Hematopoietic multipotent progenitor cell treated with erythropoietin and hydrocortisone succinate and interleukin-3 and kit ligand, for 4 days (in vitro differentiated cells): ENCODE results near the gene HECW1.
"Not testable (repeated sequence)": the region's sequence is repeated elsewhere in the genome, so short reads cannot be mapped to it uniquely, and the experiment has no call there.

Source experiments
- DNase-seq: peaks from one replicate; pipeline ENCODE4 v3.0.0-alpha.2; 2015

HECW1 gene

DNA sequence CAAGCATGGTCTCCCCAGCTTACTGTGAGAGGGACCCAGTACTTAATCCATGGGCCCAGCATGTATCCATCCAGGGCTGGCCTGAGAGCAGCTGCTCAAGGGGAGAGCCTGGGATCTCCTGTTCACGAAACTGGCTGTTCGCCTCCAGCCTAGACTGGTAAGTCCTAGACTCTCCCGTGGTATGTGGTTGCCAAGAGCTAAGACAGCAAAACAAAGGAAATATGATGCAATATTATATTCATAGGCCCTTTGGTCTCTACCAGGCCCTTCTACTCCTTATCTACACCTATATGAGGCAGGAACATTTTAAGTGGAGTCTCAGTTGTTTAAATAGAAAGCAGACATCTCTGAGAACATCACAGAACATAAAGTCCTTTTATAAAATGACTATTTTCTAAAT, 441.6 kb downstream of the HECW1 start:
- peak; percentile 52 for DNase-seq

DNA sequence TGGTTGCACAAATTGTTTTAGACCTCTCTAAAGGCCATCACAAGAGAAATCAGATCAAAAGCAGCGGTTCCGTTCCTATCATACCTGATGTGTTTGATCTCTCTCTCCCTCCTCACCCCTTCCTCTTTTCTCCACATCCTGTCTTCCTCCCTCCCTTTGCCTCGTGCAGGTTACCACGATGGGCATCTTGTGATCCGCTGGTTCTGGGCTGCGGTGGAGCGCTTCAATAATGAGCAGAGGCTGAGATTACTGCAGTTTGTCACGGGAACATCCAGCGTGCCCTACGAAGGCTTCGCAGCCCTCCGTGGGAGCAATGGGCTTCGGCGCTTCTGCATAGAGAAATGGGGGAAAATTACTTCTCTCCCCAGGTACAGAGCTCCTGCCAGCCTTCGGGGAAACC, 442.0 kb downstream of the HECW1 start:
- DNase-seq, result no peak

DNA sequence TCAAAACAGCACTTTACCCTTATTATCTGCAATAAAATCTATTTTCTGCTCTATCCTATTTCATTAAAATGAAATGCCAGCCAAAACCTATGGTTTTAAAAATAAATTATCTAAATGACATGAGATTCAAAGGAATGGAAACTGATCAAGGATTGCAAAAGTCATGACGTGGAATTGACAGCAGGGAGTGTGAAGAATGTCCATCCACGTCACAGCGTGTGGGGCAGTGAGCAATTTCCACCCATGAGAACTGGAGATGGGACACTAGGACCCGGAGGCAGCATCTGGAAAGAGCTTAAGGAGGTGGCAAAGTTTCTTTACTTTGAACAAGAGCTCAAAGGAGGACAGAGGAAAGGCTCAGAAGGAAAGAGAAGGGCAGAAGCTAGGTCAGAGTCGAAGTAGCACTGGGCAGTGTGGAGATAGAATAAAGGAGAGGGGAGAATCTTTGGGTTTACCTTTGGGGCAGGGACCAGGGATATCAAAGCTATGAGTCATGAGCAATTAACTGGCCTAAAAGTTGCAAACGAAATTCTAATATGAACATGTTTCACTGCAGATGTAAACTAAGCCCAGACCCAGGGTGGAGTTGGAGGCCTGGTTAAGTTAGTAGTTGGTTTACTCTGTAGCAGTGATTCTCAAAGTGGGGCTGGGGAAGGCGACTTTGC, 445.5 kb downstream of the HECW1 start:
- DNase-seq, result no peak

DNA sequence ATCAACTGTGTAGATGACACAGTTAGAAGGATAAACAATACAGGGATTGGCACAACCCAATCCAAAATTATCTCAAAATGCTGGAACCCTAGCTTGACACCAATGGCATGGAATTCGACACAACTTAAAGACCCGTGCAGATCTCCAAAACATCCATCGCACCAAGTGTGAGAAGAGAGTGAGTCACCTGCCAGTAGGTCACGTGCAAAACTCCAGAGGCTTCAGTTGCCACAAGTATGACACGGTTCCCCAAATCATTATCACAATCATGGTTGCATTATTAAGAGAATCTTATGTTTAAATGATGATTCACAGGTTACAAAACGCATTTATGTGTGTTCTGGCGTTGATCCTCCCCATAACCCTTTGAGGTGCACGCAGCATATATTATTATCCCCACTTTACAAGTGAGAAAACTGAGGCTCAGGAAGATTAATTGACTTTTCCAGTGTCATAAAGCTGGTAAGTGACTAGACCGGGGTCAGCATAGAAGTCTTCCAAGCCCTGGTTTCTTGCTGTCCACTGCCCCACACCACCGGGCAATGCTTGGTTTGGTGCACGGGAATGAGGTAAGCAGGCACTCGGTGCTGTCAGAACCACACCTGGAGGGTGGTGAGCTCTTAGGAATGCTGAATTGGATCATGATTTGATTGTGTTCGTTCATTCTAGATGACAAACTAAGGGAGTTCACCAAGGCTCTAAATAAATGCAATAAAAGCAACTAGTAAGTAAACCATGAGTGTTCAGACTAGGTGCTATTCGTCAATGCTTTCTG, 446.9 kb downstream of the HECW1 start:
- DNase-seq, result no peak

DNA sequence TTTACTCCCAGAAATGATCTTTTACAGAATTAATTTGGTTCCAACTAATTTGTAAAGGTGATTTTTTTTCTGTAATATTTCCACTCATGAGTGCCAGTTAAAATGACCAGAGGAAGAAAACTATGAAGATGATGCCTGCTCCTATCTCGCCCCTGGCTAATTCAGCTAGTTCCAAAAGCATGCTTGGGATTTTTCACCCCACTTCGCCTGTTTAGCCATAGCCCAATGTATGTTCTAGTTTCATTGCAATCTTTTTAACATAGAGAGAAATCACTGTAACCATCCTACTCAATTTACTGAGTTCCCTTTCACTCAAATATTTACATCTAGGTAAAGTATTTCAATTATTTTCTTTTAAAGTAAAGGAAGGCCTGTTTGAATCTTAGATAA, 447.5 kb downstream of the HECW1 start:
- no peak for DNase-seq

DNA sequence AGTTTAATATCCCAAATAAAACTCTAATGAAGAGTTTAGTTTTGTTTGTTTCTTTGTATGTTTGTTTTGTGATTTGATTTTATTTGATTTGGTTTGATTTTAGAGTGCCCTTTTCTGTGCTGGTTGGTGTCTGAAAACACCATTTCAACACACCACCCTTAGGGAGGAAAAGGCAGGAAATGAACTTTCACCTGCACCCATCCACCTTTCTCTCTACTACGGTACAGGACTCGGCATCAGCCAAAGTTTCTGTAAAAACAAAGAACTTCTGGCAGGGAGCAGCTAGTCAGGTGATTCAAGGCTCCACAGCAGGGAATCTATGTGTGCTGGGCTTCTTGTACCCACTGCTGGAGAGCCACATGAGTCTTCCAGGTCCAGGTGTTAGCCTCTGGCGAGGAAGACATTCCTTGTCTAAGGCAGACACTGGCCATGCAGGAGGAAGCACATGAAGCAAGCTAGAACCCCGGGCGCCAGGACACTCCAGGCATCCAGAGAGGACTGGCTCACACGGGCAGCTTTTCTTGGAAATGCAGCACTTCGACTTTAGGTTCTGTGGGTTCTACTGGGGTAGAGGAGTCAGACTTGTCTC, 448.4 kb downstream of the HECW1 start:
- DNase-seq, result no peak

DNA sequence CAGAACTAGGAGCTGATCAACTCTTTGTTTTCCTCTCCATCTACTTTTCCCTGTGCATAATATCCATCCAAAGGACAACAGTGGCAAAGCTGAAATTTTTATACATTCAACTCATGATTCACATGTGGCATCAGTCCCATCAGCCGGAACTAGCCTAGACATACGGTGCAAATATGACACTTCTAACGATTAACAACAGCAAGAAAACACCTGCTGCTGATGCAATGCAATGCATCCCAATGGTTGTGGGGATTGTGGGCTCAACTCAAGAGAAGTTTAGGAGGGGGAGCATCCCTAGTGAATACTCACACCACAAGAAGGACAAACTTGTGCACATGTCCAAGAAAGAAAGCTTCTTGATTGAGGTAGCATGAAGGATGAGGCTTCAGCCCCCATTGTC, 449.9 kb downstream of the HECW1 start:
- no peak for DNase-seq

DNA sequence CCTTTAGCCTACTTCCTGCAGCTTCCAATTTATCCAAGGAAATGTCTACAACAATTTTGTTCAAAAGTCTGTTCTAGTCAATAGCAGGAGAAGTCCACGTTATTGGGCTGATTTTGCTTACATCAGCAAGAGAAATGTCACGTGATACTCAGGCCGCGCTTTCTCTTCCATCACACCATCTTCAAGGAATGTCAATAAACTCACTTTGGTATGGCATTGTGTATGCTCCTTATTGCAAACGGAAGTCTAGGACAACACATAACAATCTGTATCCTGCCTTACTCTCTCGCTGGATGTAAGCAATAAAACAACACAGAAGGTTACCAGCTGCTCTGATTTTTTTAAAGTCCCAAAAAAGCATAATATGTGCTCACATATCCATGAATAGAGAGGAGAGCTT, 453.3 kb downstream of the HECW1 start:
- DNase-seq, result no peak

DNA sequence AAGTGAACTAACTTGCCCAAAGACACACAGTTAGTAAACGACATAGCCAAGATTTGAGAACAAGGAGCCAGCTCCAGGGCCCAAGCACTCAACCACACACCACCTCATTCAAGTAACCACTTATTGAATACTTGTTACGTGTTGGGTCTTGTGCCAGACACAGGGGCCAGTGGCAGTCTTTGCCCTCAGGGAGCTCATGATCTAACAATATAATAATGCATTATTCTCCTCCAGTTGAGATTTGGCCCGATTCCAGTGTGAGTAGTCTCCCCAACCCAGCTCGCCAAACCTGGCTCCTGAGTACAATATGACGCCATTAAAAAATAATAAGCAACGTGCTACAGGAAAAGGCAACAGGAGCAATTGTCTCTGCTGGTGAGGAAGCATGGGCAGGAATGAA, 456.1 kb downstream of the HECW1 start:
- no peak for DNase-seq

DNA sequence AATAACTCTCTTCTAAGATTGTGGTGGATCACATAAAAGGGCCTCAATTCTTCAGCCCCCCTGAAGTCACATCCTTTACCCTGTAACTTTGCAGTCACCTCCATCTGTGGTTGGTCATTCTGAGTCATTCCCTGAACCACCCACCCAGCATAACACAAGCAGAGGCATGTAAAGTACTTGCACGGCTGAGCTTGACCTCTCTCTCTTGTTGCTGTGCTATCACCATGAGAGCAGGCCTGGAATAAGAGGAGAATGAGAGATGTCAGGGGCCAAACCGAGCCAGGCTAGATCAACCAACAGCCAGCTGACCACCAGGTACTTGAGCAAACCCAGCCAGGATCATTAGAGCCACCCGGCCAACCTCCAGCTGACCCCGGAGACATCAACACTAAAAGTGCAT, 457.0 kb downstream of the HECW1 start:
- no peak for DNase-seq

DNA sequence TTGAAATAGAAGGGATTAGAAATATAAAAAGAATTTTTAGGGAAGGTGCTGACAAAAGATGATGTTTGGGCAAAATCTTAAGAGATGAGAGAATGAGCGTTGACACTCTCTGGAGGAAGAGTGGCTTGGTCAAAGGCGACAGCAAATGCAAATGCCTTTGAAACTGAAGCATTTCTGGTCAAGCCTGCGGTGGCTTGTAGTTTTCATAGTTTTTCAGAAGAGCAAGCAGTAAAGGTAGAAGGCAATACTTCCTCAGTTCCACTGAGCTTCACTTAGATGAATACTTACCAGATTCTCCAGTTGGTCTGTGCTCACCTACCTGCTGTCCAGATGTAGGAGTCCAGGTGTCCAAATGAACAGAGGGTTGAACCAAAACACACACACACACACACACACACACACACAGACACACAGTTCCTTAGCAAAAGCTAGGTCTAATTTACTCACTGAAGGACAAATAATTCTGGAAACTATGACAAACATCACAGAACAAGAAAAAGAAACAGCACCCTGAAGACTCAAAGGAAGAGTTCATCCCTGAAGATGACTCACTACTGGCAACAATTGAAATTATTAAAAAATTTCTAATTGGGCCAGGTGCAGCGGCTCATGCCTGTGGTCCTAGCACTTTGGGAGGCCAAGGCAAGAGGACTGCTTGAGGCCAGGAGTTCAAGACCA, 458.4 kb downstream of the HECW1 start:
- no peak for DNase-seq

DNA sequence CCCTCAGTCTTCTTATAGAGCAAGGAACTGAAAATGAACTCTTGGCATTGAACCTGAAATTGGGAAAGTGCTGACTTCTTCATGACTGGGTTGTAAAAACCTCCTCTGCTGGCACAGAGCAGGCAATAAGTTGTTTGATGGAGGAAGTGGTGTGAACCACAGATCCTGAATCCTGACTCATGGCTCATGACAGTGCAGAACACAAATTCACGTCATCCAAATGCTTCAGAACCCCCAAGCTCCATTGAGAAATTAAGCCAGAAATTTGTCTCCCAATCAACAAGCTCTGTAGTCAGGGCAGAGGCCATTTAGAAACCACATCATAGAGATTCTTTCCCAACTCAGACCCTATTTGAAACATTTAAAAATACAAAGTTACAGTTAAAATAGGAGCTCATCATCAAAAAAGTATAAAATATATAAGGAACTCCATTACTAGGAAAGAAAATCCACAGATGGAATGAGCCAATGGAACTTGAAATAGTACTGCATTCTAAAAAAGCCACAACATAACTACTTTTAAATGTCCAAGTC, 460.1 kb downstream of the HECW1 start:
- peak; percentile 95 for DNase-seq

DNA sequence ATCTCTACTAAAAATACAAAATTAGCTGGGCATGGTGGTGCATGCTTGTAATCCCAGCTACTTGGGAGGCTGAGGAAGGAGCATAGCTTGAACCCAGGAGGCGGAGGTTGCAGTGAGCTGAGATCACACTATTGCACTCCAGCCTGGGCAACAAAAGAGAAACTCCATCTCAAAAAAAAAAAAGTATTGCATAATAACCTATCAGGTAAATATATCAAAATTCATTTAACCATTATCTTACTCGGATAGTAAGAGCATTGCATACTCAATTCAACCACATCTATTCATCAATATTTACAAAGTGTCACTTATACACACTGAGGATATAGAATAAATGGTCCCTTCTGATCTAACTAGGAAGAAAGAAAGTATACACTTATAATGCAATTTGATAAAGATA, 461.4 kb downstream of the HECW1 start:
- DNase-seq, result not testable (repeated sequence)

DNA sequence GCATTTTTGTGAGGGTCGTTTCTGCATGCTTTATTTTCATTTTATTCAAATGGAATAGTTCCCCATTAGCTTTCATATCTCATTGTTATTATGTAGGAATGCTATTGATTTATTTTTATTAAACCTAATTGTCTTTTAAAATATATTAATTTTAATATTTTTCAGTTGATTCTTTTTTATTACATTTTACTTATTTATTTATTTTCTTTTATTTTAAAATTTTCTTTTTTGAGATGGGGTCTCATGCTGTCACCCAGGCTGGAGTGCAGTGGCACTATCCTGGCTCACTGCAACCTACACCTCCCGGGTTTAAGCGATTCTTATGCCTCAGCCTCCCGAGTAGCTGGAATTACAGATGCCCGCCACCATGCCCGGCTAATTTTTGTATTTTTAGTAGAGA, 463.1 kb downstream of the HECW1 start:
- DNase-seq, result no peak

DNA sequence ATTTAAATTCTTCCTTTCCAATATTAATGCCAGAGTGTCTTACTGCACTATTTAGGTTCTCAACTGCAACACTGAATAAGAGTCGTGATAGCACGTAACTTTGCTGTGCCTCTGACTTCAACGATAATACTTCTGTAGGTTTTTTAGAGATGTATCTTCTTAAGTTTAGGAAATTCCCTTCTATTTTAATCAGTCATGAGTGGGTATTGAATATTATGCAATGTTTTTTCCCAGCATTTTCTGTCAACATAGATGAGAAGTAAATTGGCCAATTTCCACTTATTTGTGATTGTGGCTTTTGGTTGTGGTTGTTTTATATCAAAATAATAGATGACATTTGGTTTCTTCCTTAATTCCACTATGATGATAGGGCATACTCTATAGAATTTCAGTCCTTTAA, 463.8 kb downstream of the HECW1 start:
- DNase-seq, result no peak

DNA sequence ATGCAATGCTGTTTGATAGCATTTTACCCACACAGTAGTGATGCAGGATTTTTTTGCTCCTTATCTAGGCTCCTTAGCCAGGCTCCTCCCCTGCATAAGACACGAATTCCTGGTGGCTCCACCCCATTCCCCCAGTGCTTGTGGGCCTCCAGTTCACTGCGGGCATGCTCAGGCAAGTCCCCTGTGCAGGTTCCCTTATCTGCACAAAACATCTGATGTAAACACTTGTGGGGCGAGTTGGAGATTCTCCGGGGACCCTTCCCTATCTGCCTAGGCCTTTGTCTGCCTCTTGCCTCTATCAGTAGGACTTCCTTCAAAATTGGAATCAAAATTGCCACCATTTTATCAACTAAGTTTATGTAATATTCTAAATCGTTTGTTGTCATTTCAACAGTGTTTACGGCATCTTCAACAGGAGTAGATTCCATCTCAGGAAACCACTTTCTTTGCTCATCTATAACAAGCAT, 465.1 kb downstream of the HECW1 start:
- DNase-seq, result peak; percentile 90

DNA sequence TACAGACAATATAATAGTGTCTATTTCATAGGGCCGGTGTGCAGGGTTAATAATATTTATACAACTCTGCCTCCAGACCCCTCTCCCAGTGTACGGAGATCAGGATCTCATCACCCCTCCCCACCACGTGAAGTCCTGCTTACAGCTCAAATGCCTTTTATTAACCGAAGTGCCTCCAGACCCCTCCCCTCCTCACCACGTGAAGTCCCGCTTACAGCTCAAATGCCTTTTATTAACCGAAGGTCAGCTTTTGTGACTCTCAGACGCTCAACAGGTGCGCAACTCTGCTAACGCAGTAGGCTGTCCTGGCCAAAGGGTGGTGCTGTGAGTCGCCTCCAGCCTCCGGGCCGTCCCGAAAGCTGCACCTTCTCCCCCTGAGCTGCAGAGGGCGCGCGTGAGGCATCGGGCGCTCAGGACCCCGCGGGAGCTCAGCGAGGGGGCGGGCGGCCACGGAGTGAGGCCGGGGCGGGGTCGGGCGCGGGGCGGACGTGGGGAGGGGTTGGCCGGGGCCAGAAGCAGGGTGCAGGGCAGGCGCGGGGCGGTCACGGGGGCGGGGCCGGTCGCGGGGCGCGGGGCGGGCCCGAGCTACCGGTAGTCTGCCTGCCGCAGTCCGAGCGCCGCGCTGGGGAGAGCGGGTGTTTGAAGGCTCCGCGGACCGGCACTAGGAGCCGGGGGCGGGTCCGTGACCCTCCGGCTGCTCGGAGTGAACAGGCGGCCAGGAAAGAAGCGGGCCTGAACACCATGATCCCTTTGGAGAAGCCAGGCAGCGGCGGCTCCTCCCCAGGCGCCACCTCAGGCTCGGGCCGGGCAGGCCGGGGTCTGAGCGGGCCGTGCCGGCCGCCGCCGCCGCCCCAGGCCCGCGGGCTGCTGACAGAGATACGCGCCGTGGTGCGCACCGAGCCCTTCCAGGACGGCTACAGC, 470.3 kb downstream of the HECW1 start, which contains the start of gene STK17A:
TSS of gene STK17A (plus strand) at position 606 of the 921 bp plus-strand sequence. CDS start at position 742, 136 bp downstream.
- DNase-seq, result peak; percentile 96

DNA sequence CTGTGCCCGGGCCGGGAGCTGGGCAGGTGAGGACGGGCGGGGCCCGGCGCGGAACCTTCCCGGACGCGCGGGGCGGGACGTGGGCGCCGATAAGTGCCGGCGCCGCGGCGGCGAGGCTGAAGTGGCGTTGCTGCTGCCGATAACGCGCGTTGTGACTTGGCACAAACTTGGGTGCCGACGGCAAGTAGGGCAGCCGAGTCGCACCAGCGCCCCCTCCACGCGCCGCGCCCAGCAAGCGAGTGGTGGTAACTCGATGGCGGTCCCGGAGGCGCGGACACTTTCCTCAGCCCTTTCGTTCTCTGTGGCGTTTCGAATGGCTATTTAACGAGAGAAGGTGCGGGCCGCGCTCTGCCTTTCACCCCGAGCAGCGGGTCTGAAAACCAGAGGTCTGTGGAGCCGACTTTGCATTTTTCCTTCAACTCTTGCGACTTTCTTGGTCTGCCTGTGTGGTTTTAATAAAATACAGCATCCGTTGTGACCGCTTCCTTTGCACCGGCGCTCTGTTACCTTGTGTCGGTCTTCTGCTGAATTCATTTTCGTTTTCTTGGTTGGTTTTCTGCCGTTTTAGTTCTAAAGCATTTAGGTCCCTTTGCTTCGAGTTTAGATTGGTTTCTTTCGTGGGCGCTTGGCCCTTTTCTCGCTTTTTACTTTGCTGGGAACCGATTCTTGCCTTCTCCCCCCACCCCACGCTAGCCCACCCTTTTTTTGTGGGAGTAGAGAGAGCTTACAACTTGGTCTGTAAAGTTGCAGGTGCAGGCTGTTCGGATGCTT, 471.2 kb downstream of the HECW1 start:
- DNase-seq, result peak; percentile 94

DNA sequence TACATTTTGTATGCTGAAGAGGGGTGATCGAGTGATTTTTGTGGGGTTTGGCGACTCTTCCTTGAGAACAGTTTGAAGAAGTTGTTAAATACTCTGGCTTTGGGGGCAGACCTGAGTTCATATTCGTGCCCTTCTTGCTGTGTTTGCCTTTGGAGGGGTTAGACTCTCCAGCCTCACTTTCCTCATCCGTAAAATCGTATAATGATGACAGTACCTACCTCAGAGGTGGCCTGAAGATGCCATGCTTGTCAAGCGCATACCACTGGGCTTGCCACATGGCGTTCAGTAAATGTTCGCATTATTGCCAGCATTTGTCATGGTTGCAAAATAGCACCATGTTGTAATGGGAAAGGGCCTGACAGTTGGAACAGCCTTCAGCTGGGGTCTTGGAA, 471.7 kb downstream of the HECW1 start:
- DNase-seq, result peak; percentile 66

DNA sequence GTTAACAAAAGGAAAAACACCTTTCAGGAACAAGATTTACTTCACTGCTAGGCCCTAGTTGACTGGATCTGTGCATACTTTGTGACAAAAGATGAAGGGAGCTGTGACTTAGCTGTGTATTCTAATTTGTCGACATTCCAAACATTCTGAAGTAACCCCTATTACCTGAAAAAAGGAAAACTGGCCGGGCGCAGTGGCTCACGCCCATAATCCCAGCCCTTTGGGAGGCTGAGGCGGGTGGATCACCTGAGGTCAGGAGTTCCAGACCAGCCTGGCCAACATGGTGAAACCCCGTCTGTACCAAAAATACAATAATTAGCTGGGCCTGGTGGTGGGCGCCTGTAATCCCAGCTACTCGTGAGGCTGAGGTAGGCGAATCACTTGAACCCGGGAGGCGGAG, 472.3 kb downstream of the HECW1 start:
- not testable (repeated sequence) for DNase-seq

DNA sequence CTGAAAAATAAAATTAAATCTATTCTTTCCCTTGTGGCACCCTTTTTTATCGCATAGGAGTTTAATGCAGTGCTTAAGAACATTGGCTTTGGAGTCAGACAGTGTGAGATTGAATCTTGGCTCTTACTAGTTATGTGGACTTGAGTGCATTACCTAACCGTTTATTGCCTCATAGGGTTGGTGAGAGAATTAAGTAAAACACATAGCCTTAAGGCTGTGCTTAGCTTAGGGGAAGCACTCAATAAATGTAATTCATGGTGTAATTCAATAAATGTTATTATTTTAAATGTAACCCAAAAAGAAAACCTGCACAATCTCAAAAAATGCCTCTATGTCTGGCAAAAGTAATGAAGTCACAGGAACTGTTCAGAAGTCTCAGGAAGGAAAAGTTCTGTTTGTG, 473.1 kb downstream of the HECW1 start:
- DNase-seq, result peak; percentile 74
